A673 (cell line): ENCODE results near the gene INPP4B. TPM values are rescaled to one million over a fixed set of nuclear protein-coding genes. Genes with fewer than 3 reads are reported as not detected.

Experiments used
- BruUV-seq: library from RNA; stranded (reverse); fragments of 400-500 nt; replicated peaks from 2 replicates; lab custom pipeline; 2021; lab: Mats Ljungman, UMichigan
- CTCF ChIA-PET: fragments of 300-600 bp; sonication (Branson Sonifier 250); formaldehyde crosslinking; loops from one replicate; lab custom pipeline; 2022; ENCODE audit warnings: antibody characterized with exemption; lab: Charles Lee
- POLR2A ChIA-PET: fragments of 300-600 bp; sonication (Branson Sonifier 250); formaldehyde crosslinking; loops from one replicate; lab custom pipeline; 2022; ENCODE audit warnings: antibody characterized with exemption; ENCODE audit not compliant: low non-redundant PET; lab: Charles Lee
- DNase-seq: peaks from one replicate; pipeline ENCODE4 v3.0.0-alpha.2; 2015; ENCODE audit warnings: low spot score
- H3K27ac ChIP-seq: fragments of 200-600 bp; sonication (generic); 2 replicates; pipeline ENCODE4 v1.5.1; 2016; ENCODE audit warnings: mixed run types, low read depth, mild to moderate bottlenecking, mixed read lengths, antibody characterized with exemption, low read length; ENCODE audit not compliant: poor library complexity, severe bottlenecking
- H3K27me3 ChIP-seq: fragments of 200-600 bp; sonication (generic); replicated peaks from 2 replicates; pipeline ENCODE4 v1.6.1; 2017; ENCODE audit warnings: mixed run types, low read depth, mild to moderate bottlenecking, mixed read lengths, antibody characterized with exemption, low read length; ENCODE audit not compliant: insufficient read depth, poor library complexity
- H3K36me3 ChIP-seq: fragments of 200-600 bp; sonication (generic); 2 replicates; pipeline ENCODE4 v1.6.1; 2016; ENCODE audit warnings: mixed run types, mild to moderate bottlenecking, mixed read lengths, antibody characterized with exemption, low read length; ENCODE audit not compliant: insufficient read depth, poor library complexity, severe bottlenecking
- H3K4me1 ChIP-seq: fragments of 200-600 bp; sonication (generic); 2 replicates; pipeline ENCODE4 v1.6.1; 2017; ENCODE audit warnings: mixed run types, mild to moderate bottlenecking, mixed read lengths, antibody characterized with exemption, low read length; ENCODE audit not compliant: insufficient read depth, poor library complexity, severe bottlenecking
- H3K4me3 ChIP-seq: fragments of 200-600 bp; sonication (generic); 2 replicates; pipeline ENCODE4 v1.5.1; 2016; ENCODE audit warnings: low read depth, mixed run types, mild to moderate bottlenecking, mixed read lengths, low read length; ENCODE audit not compliant: poor library complexity, severe bottlenecking
- H3K9me3 ChIP-seq: fragments of 200-600 bp; sonication (generic); 2 replicates; pipeline ENCODE4 v1.6.1; 2016; ENCODE audit warnings: mixed run types, low read depth, mild to moderate bottlenecking, mixed read lengths, antibody characterized with exemption, low read length; ENCODE audit not compliant: poor library complexity, severe bottlenecking
- CTCF ChIP-seq: fragments of 300-800, 200-600 bp; sonication (generic); conservative IDR thresholded peaks from 2 replicates; pipeline ENCODE4 v1.5.1; 2017; ENCODE audit warnings: low read depth, mild to moderate bottlenecking, antibody characterized with exemption, low read length, moderate library complexity, mixed read lengths
- EZH2 ChIP-seq: fragments of 200-600 bp; sonication (generic); IDR thresholded peaks from 2 replicates; pipeline ENCODE4 v1.6.1; 2017; ENCODE audit warnings: borderline replicate concordance, low read depth, mild to moderate bottlenecking, mixed read lengths, antibody characterized with exemption, low read length; ENCODE audit not compliant: poor library complexity, severe bottlenecking
- intact Hi-C: fragments of 100-400 bp; cut with micrococcal nuclease; formaldehyde crosslinking; loops from one replicate; pipeline ENCODE4 v1.10.0; 2022; ENCODE audit not compliant: unreplicated experiment
- total RNA-seq: library from RNA; stranded (reverse); gene quantifications from 2 replicates; pipeline ENCODE4 v1.2.3, GENCODE V29; 2021

The INPP4B gene
- total RNA-seq, 1 experiment from 2014 or later: 13.1 TPM

GRCh38 chr4:142098380-142098779 lies 747.7 kb downstream of the INPP4B start:
- Histone ChIP-seq H3K27me3 (no peaks in the 10 kb centered on the region), H3K36me3 (no peaks in the 10 kb centered on the region), H3K4me1 (no peaks in the 10 kb centered on the region), H3K27ac (no peak overlapping the region), H3K9me3 (no peaks in the 10 kb centered on the region), H3K4me3 (no peak overlapping the region)
- ChIA-PET CTCF (no interaction called here), POLR2A (no interaction called here)
- no TSS peak for BruUV-seq
- intact Hi-C loops: no loop called here
- no peak for DNase-seq
- TF ChIP-seq EZH2 (no peak), CTCF (no peak)

- Histone ChIP-seq H3K36me3 (no peaks in the 10 kb centered on the region), H3K27ac (no peak overlapping the region), H3K9me3 (no peaks in the 10 kb centered on the region), H3K4me1 (no peaks in the 10 kb centered on the region), H3K27me3 (no peaks in the 10 kb centered on the region), H3K4me3 (no peak overlapping the region)
- POLR2A ChIA-PET: no interaction called here
- intact Hi-C loops: no loop called here
- no TSS peak for BruUV-seq
- TF ChIP-seq CTCF (no peak), EZH2 (no peak)
- DNase-seq: no peak
- CTCF ChIA-PET: no interaction called here
Measured at GRCh38 chr4:142097015-142097414, 749.1 kb downstream of the INPP4B start.

GRCh38 chr4:142095886-142096605 lies 750.1 kb downstream of the INPP4B start:
- no peak overlapping the region for H3K4me3 ChIP-seq
- BruUV-seq: no TSS peak
- no peaks in the 10 kb centered on the region for H3K9me3 ChIP-seq
- intact Hi-C loops: no loop called here
- ChIA-PET CTCF (no interaction called here), POLR2A (no interaction called here)
- H3K4me1 ChIP-seq: no peaks in the 10 kb centered on the region
- peak; percentile 59 for DNase-seq
- no peaks in the 10 kb centered on the region for H3K27me3 ChIP-seq
- no peaks in the 10 kb centered on the region for H3K36me3 ChIP-seq
- no peak overlapping the region for H3K27ac ChIP-seq
- TF ChIP-seq CTCF: no peak
- no peak for TF ChIP-seq EZH2
